Calu3 (cell line): Measurements from ENCODE around the gene NOL4L. TPM values are rescaled to one million over a fixed set of nuclear protein-coding genes. Genes with fewer than 3 reads are reported as not detected.

Experiments
- BruUV-seq: library from RNA; stranded (reverse); fragments of 400-500 nt; replicated peaks from 2 replicates; lab custom pipeline; 2021; lab: Mats Ljungman, UMichigan
- CTCF ChIA-PET: fragments of 300-600 bp; sonication (Branson Sonifier 250); formaldehyde crosslinking; loops from one replicate; lab custom pipeline; 2022; ENCODE audit warnings: antibody characterized with exemption; lab: Charles Lee
- DNase-seq: peaks from one replicate; pipeline ENCODE4 v3.0.0; 2022
- H3K27ac Mint-ChIP-seq: one replicate; pipeline ENCODE4 v1.8.0; 2022; ENCODE audit warnings: mixed read lengths; ENCODE audit not compliant: unreplicated experiment
- H3K27me3 Mint-ChIP-seq: one replicate; pipeline ENCODE4 v1.8.0; 2022; ENCODE audit warnings: mixed read lengths; ENCODE audit not compliant: unreplicated experiment
- H3K36me3 Mint-ChIP-seq: one replicate; pipeline ENCODE4 v1.8.0; 2022; ENCODE audit warnings: mild to moderate bottlenecking, moderate library complexity, mixed read lengths; ENCODE audit not compliant: insufficient read depth, unreplicated experiment
- H3K4me1 Mint-ChIP-seq: one replicate; pipeline ENCODE4 v1.8.0; 2022; ENCODE audit warnings: mild to moderate bottlenecking, low read depth, mixed read lengths; ENCODE audit not compliant: unreplicated experiment
- H3K4me3 Mint-ChIP-seq: one replicate; pipeline ENCODE4 v1.8.0; 2022; ENCODE audit warnings: mild to moderate bottlenecking, low read depth, moderate library complexity, mixed read lengths; ENCODE audit not compliant: unreplicated experiment
- H3K9me3 Mint-ChIP-seq: one replicate; pipeline ENCODE4 v1.8.0; 2022; ENCODE audit warnings: low read depth, mixed read lengths; ENCODE audit not compliant: unreplicated experiment
- CTCF ChIP-seq: fragments of 200-600 bp; IDR thresholded peaks from one replicate; pipeline ENCODE4 v1.8.0; 2022; ENCODE audit warnings: antibody characterized with exemption; ENCODE audit not compliant: unreplicated experiment
- intact Hi-C: fragments of 100-400 bp; cut with micrococcal nuclease; formaldehyde crosslinking; loops from one replicate; pipeline ENCODE4 v1.10.0; 2022; ENCODE audit not compliant: unreplicated experiment
- total RNA-seq: library from RNA; stranded (reverse); gene quantifications from 2 replicates; pipeline ENCODE4 v1.2.3, GENCODE V29; 2022

NOL4L gene
- total RNA-seq, 1 experiment from 2014 or later: 46.9 TPM

GRCh38 chr20:32622585-32623468 is 37.7 kb upstream of the NOL4L start:
- TF ChIP-seq CTCF: no peak
- intact Hi-C loops: no loop called here
- no TSS peak for BruUV-seq
- Mint-ChIP-seq H3K27ac (no peak overlapping the region), H3K4me3 (no peak overlapping the region), H3K9me3 (no peaks in the 10 kb centered on the region), H3K4me1 (no peaks in the 10 kb centered on the region), H3K36me3 (no peaks in the 10 kb centered on the region), H3K27me3 (peaks cover 82% of the 10 kb centered on the region)
- DNase-seq: no peak
- CTCF ChIA-PET: interaction anchor here (0.9 kb wide), 1 partner anchor 17 kb away, joined by 3 read pairs; no protein-coding TSS in a partner anchor

- Mint-ChIP-seq H3K4me3 (no peak overlapping the region), H3K4me1 (no peaks in the 10 kb centered on the region), H3K9me3 (no peaks in the 10 kb centered on the region), H3K27me3 (peaks cover 82% of the 10 kb centered on the region), H3K36me3 (no peaks in the 10 kb centered on the region), H3K27ac (no peak overlapping the region)
- CTCF ChIA-PET: interaction anchor here (0.9 kb wide), 1 partner anchor 16 kb away, joined by 3 read pairs; no protein-coding TSS in a partner anchor
- BruUV-seq: no TSS peak
- no peak for DNase-seq
- intact Hi-C loops: no loop called here
- TF ChIP-seq CTCF: no peak
Observed at GRCh38 chr20:32621891-32622584, 36.9 kb upstream of the NOL4L start.

GRCh38 chr20:32621071-32621890 is 36.1 kb upstream of the NOL4L start:
- Mint-ChIP-seq H3K27me3 (peaks cover 82% of the 10 kb centered on the region), H3K9me3 (no peaks in the 10 kb centered on the region), H3K4me3 (no peak overlapping the region), H3K36me3 (no peaks in the 10 kb centered on the region), H3K27ac (no peak overlapping the region), H3K4me1 (no peaks in the 10 kb centered on the region)
- TF ChIP-seq CTCF: no peak
- no TSS peak for BruUV-seq
- intact Hi-C loops: no loop called here
- no peak for DNase-seq
- CTCF ChIA-PET: interaction anchor here (0.6 to 0.7 kb wide), 2 partner anchors 51 to 120 kb away, joined by 3 to 4 read pairs; no protein-coding TSS in a partner anchor

- BruUV-seq: no TSS peak
- Mint-ChIP-seq H3K27me3 (peaks cover 82% of the 10 kb centered on the region), H3K27ac (no peak overlapping the region)
Observed at GRCh38 chr20:32619586-32619985, 34.5 kb upstream of the NOL4L start.

More at GRCh38 chr20:32619586-32619985, 34.5 kb upstream of the NOL4L start:
- Mint-ChIP-seq H3K36me3 (no peaks in the 10 kb centered on the region), H3K9me3 (no peaks in the 10 kb centered on the region), H3K4me3 (no peak overlapping the region), H3K4me1 (no peaks in the 10 kb centered on the region)
- CTCF ChIA-PET: interaction anchor here (0.6 to 0.7 kb wide), 4 partner anchors 10 to 403 kb away, joined by 3 to 4 read pairs (median 3); no protein-coding TSS in a partner anchor
- no peak for TF ChIP-seq CTCF
- no peak for DNase-seq
- intact Hi-C loops: no loop called here
